ENCODE data around the gene DYNC2LI1. TPM values are rescaled to one million over a fixed set of nuclear protein-coding genes. Genes with fewer than 3 reads are reported as not detected.
A peak's percentile ranks its signal among the peaks of the same experiment; 100 is the strongest.

Gene DYNC2LI1
- total RNA-seq, 1 experiment from 2014 or later: 17.7 TPM

- DNase-seq: no peak
- Histone ChIP-seq H3K4me3 (ENCODE audit: low read length) (no peak overlapping the region), H3K4me1 (ENCODE audit: insufficient read depth, low read length) (no peaks in the 10 kb centered on the region), H3K9me3 (ENCODE audit: low read length) (no peaks in the 10 kb centered on the region), H3K4me2 (ENCODE audit: low read length) (no peak overlapping the region), H3K36me3 (ENCODE audit: low read depth, low read length) (no peaks in the 10 kb centered on the region), H3K79me2 (ENCODE audit: low read length) (no peaks in the 10 kb centered on the region), H3F3A (ENCODE audit: low read length, unreplicated experiment) (no peaks in the 10 kb centered on the region), H3K9me2 (replicated peaks; ENCODE audit: low read length) (no peaks in the 10 kb centered on the region), H4K20me1 (ENCODE audit: low read length) (no peaks in the 10 kb centered on the region), H2AFZ (ENCODE audit: low read length) (no peak overlapping the region), H3K27me3 (ENCODE audit: low read length) (no peaks in the 10 kb centered on the region), H3K9ac (ENCODE audit: low read length) (no peak overlapping the region), H3K27ac (ENCODE audit: low read length) (no peak overlapping the region)
- CTCF ChIA-PET: no interaction called here
- no TSS peak for BruUV-seq (replicated peaks)
- POLR2A ChIA-PET (ENCODE audit: unreplicated experiment): interaction anchor here (0.6 kb wide), 1 partner anchor 360 kb away, joined by 6 read pairs; no protein-coding TSS in a partner anchor
- TF ChIP-seq EZH2phosphoT487 (IDR thresholded peaks at IDR 0.05; ENCODE audit: borderline replicate concordance, low read length): no peak
- TF ChIP-seq CTCF (conservative IDR thresholded peaks at IDR 0.05; ENCODE audit: low read depth, low read length): no peak
- no peak for TF ChIP-seq EZH2 (IDR thresholded peaks at IDR 0.05; ENCODE audit: low read length, unreplicated experiment)
- ATAC-seq: no peak
- intact Hi-C loops (cut with micrococcal nuclease): no loop called here
These were observed 22.4 kb downstream of the DYNC2LI1 start for GRCh38 chr2:43796206-43796605.

- Histone ChIP-seq H3K4me3 (ENCODE audit: low read length) (no peak overlapping the region), H4K20me1 (ENCODE audit: low read length) (no peaks in the 10 kb centered on the region), H3K4me1 (ENCODE audit: insufficient read depth, low read length) (no peaks in the 10 kb centered on the region), H3K4me2 (ENCODE audit: low read length) (no peak overlapping the region), H3K27me3 (ENCODE audit: low read length) (no peaks in the 10 kb centered on the region), H2AFZ (ENCODE audit: low read length) (no peak overlapping the region), H3K36me3 (ENCODE audit: low read depth, low read length) (no peaks in the 10 kb centered on the region), H3F3A (ENCODE audit: low read length, unreplicated experiment) (no peaks in the 10 kb centered on the region), H3K9me2 (replicated peaks; ENCODE audit: low read length) (no peaks in the 10 kb centered on the region), H3K9me3 (ENCODE audit: low read length) (no peaks in the 10 kb centered on the region), H3K27ac (ENCODE audit: low read length) (no peak overlapping the region), H3K9ac (ENCODE audit: low read length) (no peak overlapping the region), H3K79me2 (ENCODE audit: low read length) (no peaks in the 10 kb centered on the region)
- DNase-seq: peak; percentile 29
- no peak for ATAC-seq
- CTCF ChIA-PET: no interaction called here
- POLR2A ChIA-PET (ENCODE audit: unreplicated experiment): interaction anchor here (0.6 kb wide), 1 partner anchor 206 kb away, joined by 6 read pairs; no protein-coding TSS in a partner anchor
- intact Hi-C loops (cut with micrococcal nuclease): no loop called here
- TF ChIP-seq EZH2 (IDR thresholded peaks at IDR 0.05; ENCODE audit: low read length, unreplicated experiment): no peak
- peak; percentile 55 for TF ChIP-seq CTCF (conservative IDR thresholded peaks at IDR 0.05; ENCODE audit: low read depth, low read length)
- TF ChIP-seq EZH2phosphoT487 (IDR thresholded peaks at IDR 0.05; ENCODE audit: borderline replicate concordance, low read length): no peak
- BruUV-seq (replicated peaks): no TSS peak
These were observed 24.5 kb downstream of the DYNC2LI1 start for GRCh38 chr2:43798300-43798699.

GRCh38 chr2:43800894-43801293 is 27.1 kb downstream of the DYNC2LI1 start:
- Histone ChIP-seq H3K9me3 (ENCODE audit: low read length) (no peaks in the 10 kb centered on the region), H3K79me2 (ENCODE audit: low read length) (no peaks in the 10 kb centered on the region), H3K9ac (ENCODE audit: low read length) (no peak overlapping the region), H3K9me2 (replicated peaks; ENCODE audit: low read length) (no peaks in the 10 kb centered on the region), H3K4me1 (ENCODE audit: insufficient read depth, low read length) (no peaks in the 10 kb centered on the region), H3K4me2 (ENCODE audit: low read length) (no peak overlapping the region), H3F3A (ENCODE audit: low read length, unreplicated experiment) (no peaks in the 10 kb centered on the region), H4K20me1 (ENCODE audit: low read length) (no peaks in the 10 kb centered on the region), H3K27ac (ENCODE audit: low read length) (no peak overlapping the region), H3K27me3 (ENCODE audit: low read length) (no peaks in the 10 kb centered on the region), H3K36me3 (ENCODE audit: low read depth, low read length) (no peaks in the 10 kb centered on the region), H2AFZ (ENCODE audit: low read length) (no peak overlapping the region), H3K4me3 (ENCODE audit: low read length) (no peak overlapping the region)
- ATAC-seq: no peak
- no peak for DNase-seq
- BruUV-seq (replicated peaks): no TSS peak
- CTCF ChIA-PET: no interaction called here
- POLR2A ChIA-PET (ENCODE audit: unreplicated experiment): no interaction called here
- TF ChIP-seq EZH2 (IDR thresholded peaks at IDR 0.05; ENCODE audit: low read length, unreplicated experiment) (no peak), EZH2phosphoT487 (IDR thresholded peaks at IDR 0.05; ENCODE audit: borderline replicate concordance, low read length) (no peak), CTCF (conservative IDR thresholded peaks at IDR 0.05; ENCODE audit: low read depth, low read length) (no peak)
- intact Hi-C loops (cut with micrococcal nuclease): no loop called here

Measured in PC-3 (cell line).